Left lung (tissue), 10 donors: ENCODE data around the gene SMIM43. TPM values are rescaled to one million over a fixed set of nuclear protein-coding genes. Genes with fewer than 3 reads are reported as not detected.
A peak's percentile ranks its signal among the peaks of the same experiment; 100 is the strongest.

Experiments
- ATAC-seq: fragments of 200-7000 bp; cut with Tn5 transposase; one replicate; pipeline ENCODE4 v1.9.1; 2020; ENCODE audit warnings: moderate library complexity
- DNase-seq, 4 donors: peaks; one replicate each; pipeline ENCODE4 v3.0.0-alpha.2; 2013 to 2020
- H3K27ac ChIP-seq, 2 donors: fragments of 200-600 bp; sonication (generic) in 1 of 2; one replicate each; pipeline versions ENCODE4 v1.5.0 to v1.8.0; 2020 to 2021
- H3K27me3 ChIP-seq, 2 donors: fragments of 200-600 bp; sonication (generic) in 1 of 2; one replicate each; pipeline versions ENCODE4 v1.5.0 to v1.8.0; 2020 to 2021
- H3K36me3 ChIP-seq, 2 donors: fragments of 200-600 bp; sonication (generic) in 1 of 2; one replicate each; pipeline versions ENCODE4 v1.5.0 to v1.8.0; 2020 to 2021
- H3K4me1 ChIP-seq, 2 donors: fragments of 200-600 bp; one replicate each; pipeline ENCODE4 v1.8.0; 2021
- H3K4me3 ChIP-seq, 2 donors: fragments of 200-600 bp; sonication (generic) in 1 of 2; one replicate each; pipeline versions ENCODE4 v1.5.0 to v1.8.0; 2020 to 2021; ENCODE audit warnings: mild to moderate bottlenecking in 1 of 2
- H3K9me3 ChIP-seq, 2 donors: fragments of 200-600 bp; sonication (generic) in 1 of 2; one replicate each; pipeline versions ENCODE4 v1.5.0 to v1.8.0; 2020 to 2021
- CTCF ChIP-seq, 2 donors: fragments of 200-600 bp; sonication (generic) in 1 of 2; IDR thresholded peaks; one replicate each; pipeline versions ENCODE4 v1.5.0 to v1.8.0; 2021; ENCODE audit warnings: antibody characterized with exemption in 2 of 2
- intact Hi-C, 2 donors: fragments of 100-400 bp; cut with DNase I; formaldehyde crosslinking; loops; one replicate each; pipeline versions ENCODE4 v1.11.2 to v1.14.2; 2022
- polyA plus RNA-seq, 6 donors: library from polyadenylated mRNA; unstranded; fragments of 120-200 nt; gene quantifications; one replicate each; pipeline ENCODE4 v1.2.1, GENCODE V29; 2013; ENCODE audit not compliant: insufficient read length in 6 of 6
- total RNA-seq, 2 donors: library from RNA; stranded (reverse); fragmentation: NEBNext Ultra II Directional; extraction: Animal tissue kit (Norgen Biotek cat#: 25700); gene quantifications; one replicate each; pipeline ENCODE4 v1.2.1, GENCODE V29; 2021
- donor health status: DM: no; HTN: yes; CAD: no.
- donor health status: DM: no; HTN: no; CAD: no.

The SMIM43 gene
- total and polyA plus RNA-seq, 8 donors, result 1.0 to 24.6 (median 14.5) TPM; not detected in 1

GRCh38 chr4:121784975-121785374, 20.0 kb upstream of the SMIM43 start:
- no peaks in the 10 kb centered on the region for H3K36me3 ChIP-seq
- no peak for TF ChIP-seq CTCF (IDR thresholded peaks at IDR 0.05)
- ATAC-seq (peak; percentile 40), DNase-seq (no peak)
- peaks cover 0 to 4% of the 10 kb centered on the region in 2 donors for H3K9me3 ChIP-seq
- intact Hi-C loops, result no loop called here
- H3K4me1 ChIP-seq, result no peaks in the 10 kb centered on the region
- H3K27ac ChIP-seq, result no peak overlapping the region
- H3K27me3 ChIP-seq, result no peaks in the 10 kb centered on the region
- no peak overlapping the region for H3K4me3 ChIP-seq

- no peak for DNase-seq
- intact Hi-C loops, result no loop called here
- Histone ChIP-seq H3K4me3 (no peak overlapping the region), H3K27ac (no peak overlapping the region), H3K4me1 (no peaks in the 10 kb centered on the region), H3K9me3 (peaks cover 0 to 4% of the 10 kb centered on the region in 2 donors), H3K27me3 (peaks cover 0 to 2% of the 10 kb centered on the region in 2 donors), H3K36me3 (no peaks in the 10 kb centered on the region)
- ATAC-seq, result no peak
- no peak for TF ChIP-seq CTCF (IDR thresholded peaks at IDR 0.05)
Measured at GRCh38 chr4:121784401-121784800, 19.4 kb upstream of the SMIM43 start.

- DNase-seq, result no peak
- no peak for TF ChIP-seq CTCF (IDR thresholded peaks at IDR 0.05)
Measured at GRCh38 chr4:121783210-121783609, 18.2 kb upstream of the SMIM43 start.

GRCh38 chr4:121778991-121779628, 14.1 kb upstream of the SMIM43 start:
- Histone ChIP-seq H3K27me3 (peaks cover 0 to 8% of the 10 kb centered on the region in 2 donors), H3K9me3 (no peaks in the 10 kb centered on the region), H3K27ac (no peak overlapping the region), H3K36me3 (no peaks in the 10 kb centered on the region), H3K4me3 (no peak overlapping the region), H3K4me1 (no peaks in the 10 kb centered on the region)
- peak in 1 of 4 donors; percentile 48 for DNase-seq
- TF ChIP-seq CTCF (IDR thresholded peaks at IDR 0.05), result no peak
- intact Hi-C loops, result no loop called here
- no peak for ATAC-seq

More at GRCh38 chr4:121783210-121783609, 18.2 kb upstream of the SMIM43 start:
- no peak overlapping the region for H3K27ac ChIP-seq
- H3K4me3 ChIP-seq, result no peak overlapping the region
- peaks cover 0 to 8% of the 10 kb centered on the region in 2 donors for H3K27me3 ChIP-seq
- H3K9me3 ChIP-seq, result peaks cover 0 to 4% of the 10 kb centered on the region in 2 donors
- H3K4me1 ChIP-seq, result no peaks in the 10 kb centered on the region
- intact Hi-C loops, result no loop called here
- no peak for ATAC-seq
- no peaks in the 10 kb centered on the region for H3K36me3 ChIP-seq

- no peaks in the 10 kb centered on the region for H3K4me1 ChIP-seq
- no peak overlapping the region for H3K4me3 ChIP-seq
- intact Hi-C loops, result no loop called here
- no peak for DNase-seq
- no peak for ATAC-seq
- no peaks in the 10 kb centered on the region for H3K9me3 ChIP-seq
- peaks cover 0 to 8% of the 10 kb centered on the region in 2 donors for H3K27me3 ChIP-seq
- no peak for TF ChIP-seq CTCF (IDR thresholded peaks at IDR 0.05)
- no peaks in the 10 kb centered on the region for H3K36me3 ChIP-seq
- no peak overlapping the region for H3K27ac ChIP-seq
Measured at GRCh38 chr4:121777625-121778024, 12.7 kb upstream of the SMIM43 start.
